ENCODE data around the gene GRIK5.

The GRIK5 gene

DNA sequence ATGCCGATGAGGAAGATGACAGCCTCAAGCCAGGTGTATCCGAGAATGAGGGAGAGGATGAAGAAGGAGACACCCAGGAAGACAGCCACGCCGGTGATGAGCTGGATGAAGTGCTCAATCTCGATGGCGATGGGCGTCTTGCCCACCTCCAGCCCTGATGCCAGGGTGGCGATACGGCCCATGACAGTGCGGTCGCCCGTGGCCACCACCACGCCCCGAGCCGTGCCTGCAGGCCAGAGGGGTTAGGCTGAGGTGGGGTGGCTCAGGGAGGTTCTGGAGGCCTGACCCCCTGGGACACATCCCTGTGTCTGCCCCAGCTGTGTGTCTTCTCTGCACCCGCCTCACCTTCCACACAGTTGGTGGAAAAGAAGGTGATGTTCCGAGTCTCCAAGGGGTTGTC lies 85.0 kb downstream of the GRIK5 start:
- no peak for DNase-seq

DNA sequence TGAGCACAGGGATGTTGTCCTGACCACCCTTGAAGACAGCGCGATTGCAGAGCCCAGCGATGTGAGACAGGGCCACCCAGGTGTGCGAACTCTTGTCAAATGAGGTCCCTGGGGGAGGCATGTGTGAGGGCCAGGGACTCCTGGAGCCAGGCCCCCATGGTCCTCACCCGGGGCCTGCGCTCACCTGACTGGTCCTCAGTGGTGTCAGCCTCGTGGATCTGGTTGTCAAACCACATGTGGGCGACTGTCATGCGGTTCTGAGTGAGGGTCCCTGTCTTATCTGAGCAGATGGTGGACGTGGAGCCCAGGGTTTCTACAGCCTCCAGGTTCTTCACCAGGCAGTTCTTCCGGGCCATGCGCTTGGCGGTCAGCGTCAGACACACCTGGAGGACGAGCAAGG lies 88.3 kb downstream of the GRIK5 start:
- DNase-seq, result no peak

DNA sequence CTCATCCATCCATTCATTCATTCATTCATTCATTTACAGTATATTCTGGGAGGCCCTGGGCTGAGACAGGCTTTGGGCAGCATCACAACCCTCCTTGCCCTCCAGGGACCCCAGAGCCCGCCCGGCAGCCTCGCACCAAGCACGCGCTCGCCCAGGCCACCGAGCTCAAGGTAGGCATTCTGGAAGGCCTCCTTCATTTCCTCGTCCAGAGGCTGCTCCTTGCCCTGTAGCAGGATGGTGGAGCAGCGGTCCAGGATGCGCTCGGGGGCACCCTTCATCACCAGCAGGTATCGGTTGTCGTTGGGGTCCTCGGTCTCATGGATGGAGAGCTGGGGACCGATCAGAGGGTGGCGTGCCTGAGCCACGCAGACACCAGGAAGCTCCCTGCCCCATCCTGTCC lies 91.5 kb downstream of the GRIK5 start:
- no peak for DNase-seq

DNA sequence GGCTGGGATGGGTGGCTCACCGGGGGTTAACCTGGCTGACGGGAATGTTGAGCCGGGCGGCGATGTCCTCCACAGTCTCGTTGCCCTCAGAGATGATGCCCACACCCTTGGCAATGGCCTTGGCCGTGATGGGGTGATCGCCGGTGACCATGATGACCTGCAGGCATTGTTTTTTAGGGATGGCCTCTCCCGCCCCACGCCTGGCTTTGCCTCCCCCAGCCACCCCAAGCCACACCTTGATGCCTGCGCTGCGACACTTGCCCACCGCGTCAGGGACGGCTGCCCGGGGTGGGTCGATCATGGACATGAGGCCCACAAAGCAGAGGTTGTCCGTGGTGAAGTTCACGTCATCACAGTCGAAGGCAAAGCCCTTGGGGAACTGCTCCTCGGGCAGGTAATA lies 92.1 kb downstream of the GRIK5 start:
- DNase-seq, result no peak

DNA sequence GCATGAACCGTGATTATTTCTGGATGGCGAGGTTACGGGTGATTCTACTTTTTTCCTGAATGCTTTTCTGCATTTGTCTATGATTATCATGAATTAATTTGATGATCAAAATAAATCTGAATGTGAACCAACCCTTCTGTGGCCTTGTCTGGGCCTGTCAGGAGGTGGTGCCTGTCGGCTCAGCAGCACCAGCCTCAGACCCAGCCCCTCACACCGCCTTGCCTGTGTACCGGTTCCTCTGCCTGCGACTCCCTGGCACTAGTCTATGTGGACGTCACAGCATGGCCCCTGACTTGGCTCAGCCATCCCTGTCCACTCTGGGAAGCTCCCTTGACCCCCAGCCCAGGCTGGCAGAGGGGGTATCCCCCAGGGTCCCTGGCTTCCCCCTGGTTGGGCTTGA lies 95.4 kb downstream of the GRIK5 start:
- DNase-seq, result no peak

DNA sequence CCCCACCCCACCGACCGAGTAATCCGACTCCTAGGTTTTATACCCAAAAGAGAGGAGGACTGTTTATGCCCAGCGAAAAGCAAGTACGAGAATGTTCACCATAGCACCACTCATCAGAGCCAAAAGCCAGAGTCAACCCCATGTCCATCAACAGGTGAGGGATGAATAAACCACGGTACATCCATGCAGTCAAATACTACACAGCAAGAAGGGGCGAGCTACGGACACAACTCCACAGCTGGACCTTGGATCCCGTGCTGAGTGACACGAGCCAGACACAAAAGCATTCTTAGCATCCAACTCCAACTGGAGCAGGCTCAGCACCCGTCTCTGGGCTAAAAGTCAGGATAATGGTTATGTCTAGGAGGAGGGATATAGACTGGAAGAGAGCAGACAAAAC lies 98.6 kb downstream of the GRIK5 start:
- DNase-seq, result no peak

DNA sequence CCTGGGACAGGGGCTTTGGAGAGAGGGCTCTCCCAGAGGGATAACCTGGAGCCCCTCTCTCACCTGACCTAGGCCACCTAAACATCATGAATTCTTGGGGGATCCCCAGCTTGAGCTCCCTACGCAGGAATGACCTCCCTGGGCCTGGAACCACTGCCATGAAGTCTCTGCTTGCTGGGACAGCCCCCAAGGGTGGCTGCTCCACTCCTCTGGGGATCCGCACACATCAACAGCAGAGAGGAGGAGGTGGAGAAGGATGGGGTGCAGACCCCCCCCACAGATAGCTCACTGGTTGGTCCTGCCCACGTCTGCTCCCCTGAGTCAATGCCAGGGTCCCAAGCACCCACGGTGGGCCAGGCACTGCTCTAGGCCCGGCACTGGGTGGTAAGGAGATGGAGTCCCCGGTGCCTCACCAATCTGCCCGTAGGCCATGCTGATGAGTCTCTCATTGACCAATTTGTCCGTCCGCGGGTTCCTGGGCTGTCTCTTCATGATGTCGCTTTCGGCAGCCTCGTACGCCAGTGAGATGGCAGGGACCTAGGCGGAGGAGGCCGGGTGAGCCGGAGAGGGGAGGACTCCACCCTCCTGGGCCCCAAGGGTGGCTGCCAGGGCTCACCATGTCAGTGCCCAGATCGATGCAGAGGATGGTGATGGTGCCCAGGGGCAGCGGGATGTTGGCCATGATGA lies 100.1 kb downstream of the GRIK5 start:
- DNase-seq, result no peak

DNA sequence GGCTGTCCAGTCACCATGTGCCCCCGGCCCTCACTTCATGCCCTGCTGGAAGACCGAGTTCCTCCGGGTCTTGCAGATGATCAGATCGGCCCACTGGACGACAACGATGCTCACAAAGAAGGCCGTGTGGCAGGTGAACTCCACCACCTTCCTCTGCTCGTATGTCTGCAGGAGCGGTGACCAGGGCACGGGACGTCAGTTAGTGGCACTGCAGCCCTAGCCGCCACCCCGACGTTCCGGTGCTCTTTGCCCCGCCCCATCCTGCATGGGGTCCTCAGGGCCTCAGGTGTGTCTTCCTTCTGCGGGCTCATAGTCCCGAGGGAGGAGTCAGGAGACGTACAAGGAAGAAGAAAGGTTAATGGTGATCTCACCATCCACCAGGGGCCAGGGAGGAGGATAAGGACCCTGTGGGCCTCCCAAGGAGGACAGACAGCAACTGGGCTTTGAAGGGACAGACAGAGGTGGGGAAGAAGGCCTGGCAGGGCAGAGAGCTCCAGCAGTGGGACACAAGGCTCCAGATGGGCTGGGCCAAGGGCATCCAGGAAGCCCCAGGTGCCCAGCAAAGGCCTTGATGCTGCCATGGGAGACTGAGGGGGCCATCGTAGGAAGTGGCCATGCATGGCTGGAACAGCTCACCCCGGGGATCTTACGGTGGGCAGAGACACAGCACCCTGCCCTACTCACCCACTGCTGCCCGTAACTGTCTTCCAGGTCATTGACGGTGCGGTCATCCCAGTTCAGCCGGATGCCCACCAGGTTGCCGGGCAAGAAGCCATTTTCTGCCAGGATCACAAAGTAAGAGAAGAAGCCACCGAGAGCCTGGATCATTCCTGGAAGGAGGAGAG lies 101.0 kb downstream of the GRIK5 start:
- no peak for DNase-seq

DNA sequence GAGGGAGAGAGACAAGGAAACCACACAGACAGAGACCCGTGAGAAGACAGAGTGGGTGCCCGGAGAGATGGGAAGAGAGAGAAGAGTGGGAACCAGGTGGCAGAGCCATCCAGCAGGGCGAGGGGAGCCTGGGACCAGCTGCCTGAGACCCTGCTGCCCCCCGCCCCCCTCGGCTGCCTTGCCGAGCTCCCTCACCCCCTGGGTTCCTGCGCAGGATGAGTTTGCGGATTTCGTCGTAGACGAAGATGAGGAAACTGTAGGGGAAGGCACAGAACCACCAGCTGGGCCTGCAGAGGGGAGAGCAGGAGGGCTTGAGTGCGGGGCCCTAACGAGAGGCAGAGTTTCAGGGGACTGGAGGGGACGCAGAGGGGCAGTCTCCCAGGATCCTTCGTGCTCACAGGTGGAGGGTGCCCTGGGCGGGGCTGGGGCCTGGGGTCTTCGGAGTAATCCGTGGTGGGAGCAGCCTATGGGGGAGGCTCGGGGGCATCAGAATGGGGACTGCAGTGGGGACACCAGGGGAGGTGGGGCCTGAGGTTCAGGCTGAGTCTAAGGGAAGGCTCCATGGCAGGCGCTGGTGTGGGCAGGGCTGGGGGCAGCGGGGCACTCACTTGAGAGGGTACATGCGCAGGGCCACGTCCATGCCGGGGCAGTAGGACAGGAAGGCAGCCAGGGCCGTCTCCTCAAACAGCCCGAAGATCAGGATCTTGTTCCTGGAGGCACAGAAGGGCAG lies 102.8 kb downstream of the GRIK5 start:
- no peak for DNase-seq

DNA sequence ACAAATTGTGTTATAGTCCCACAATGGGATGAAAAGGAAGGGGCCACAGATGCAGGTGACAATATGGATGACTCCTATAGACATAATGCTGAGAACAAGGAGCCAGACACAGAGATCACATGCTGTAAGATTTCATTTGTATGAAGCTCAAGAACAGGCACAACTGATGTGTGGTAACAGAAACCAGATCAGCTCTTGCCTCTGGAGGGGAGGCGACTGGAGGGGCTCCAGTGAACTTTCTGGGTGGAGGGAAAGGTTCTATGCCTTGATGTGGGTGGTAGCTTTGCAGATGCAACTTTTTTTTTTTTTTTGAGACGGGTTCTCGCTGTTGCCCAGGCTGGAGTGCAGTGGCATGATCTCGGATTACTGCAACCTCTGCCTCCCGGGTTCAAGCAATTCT lies 104.9 kb downstream of the GRIK5 start:
- no peak for DNase-seq

DNA sequence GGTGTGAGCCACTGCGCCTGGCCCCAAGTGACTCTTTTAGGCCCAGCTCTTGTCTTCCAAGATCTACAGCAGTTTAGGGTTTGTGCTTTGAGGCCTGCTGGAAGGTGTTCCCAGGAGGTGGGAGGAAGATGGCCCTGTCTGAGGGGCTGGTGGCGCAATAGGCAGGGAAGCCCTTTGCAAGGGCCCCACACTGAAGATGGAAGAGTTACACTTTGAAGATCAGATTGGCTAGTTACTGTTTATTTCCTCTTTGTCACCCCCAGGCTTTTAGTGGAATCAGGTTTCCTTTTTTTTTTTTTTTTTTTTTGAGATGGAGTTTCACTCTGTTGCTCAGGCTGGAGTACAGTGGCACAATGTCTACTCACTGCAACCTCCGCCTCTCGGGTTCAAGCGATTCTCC lies 109.0 kb downstream of the GRIK5 start:
- DNase-seq, result no peak

DNA sequence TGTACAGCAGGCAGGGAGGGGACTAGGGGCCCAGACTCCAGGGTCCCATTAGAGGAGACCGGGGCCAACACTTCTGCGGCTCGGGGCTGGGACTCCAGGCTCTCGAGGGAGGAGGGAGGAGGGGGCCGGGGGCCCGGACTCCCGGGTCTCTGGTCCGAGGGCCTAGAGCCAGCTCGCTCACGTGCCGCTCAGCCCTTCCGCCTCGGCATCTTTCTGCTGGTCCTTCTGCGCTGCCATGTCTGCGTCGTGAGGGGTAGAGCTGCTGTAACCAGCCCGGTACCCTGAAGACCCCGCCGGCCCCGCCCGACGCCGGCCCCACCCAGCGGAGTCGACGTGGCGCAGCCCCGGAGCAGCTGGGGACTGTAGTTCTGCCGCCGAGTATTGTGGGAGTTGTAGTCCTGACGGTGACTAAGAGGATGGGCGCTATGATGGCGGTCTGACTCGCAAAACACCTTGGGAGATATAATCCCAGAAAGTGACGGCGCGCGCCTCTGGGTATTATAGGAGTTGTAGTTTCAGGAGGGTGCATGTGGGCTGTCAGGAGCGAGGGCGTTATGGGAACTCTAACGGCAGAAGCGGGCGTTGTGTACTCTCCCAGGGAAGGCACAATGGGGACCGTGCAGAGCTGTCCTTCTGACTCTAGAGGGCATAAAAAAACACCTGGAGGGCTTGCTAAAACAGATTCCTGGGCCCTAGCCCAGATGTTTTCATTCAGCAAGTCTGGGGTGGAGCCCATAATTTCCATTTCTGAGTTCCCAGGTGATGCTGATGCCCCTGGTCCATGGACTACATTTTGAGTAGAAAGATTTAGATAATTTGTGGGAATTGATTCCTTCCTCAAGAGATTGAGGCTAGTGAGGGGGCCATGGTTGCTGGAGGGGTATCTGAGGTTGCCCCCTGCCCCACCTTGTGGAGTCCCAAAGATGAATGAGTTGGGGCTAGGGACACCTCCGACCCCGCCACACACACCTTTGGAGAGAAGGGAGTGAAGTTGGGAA lies 110.7 kb downstream of the GRIK5 start, which contains the start of gene RABAC1:
Gene RABAC1 (minus strand): TSS at position 266 of the 998 bp plus-strand sequence. CDS start 29 bp downstream, at position 237.
- peak; percentile 94 for DNase-seq

DNA sequence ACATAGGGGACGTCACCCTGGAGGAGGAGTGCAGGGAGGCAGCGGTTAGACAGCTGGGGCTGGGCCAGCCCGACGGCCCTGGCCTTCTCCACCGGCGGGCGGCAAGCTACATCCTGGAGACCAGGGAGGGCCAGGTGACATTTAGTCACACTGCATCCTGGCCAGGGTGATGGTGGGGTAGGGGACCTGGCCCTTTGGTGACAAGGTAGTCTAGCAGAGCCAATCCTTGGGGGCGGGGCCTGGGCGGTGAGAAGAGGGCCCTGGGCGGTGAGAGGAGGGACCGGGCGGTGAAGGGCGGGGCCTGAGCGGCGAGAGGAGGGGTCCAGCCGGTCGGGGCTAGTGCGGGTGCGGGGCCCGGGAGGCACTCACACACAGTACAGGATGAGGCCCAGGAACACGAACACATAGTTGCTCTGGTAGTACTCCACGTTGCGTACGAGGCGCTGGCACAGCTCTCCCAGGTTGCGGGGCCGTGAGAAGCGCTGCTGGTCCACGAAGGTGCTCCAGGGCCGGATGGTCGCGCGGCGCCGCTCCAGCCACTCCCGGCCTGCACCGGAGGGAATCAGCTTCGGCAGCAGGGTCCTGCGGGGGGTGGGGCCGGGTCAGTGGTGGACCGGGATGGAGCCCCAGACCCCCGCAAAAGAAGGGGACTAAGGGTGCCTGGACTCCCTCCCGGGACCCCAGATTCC lies 111.5 kb downstream of the GRIK5 start:
- DNase-seq, result peak; percentile 82

DNA sequence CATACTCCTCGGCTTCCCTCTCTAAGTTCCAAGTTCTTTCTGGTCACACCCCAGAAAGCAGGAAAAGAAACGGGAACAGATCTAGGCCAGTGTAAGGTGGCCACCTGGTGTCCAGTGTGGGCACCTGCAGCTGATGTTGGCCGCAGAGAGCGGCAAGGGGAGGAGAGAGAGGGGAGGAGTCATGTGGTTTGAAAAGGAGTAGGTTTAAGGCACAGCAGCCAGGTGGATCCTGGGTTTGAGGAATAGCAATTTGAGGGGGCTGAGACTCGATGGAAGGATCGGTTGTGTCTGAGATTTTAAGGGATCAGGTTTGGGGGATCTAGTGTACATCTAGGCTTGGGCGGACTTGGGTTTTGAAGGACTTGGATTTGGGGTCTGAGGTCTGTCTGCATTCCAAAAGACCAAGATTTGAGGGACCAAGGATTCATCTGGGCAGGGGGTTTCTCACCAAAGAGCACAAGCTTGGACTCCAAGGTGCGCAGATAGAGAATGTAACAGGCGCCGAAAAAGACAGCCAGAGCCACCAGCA lies 112.1 kb downstream of the GRIK5 start:
- DNase-seq, result peak; percentile 83

DNA sequence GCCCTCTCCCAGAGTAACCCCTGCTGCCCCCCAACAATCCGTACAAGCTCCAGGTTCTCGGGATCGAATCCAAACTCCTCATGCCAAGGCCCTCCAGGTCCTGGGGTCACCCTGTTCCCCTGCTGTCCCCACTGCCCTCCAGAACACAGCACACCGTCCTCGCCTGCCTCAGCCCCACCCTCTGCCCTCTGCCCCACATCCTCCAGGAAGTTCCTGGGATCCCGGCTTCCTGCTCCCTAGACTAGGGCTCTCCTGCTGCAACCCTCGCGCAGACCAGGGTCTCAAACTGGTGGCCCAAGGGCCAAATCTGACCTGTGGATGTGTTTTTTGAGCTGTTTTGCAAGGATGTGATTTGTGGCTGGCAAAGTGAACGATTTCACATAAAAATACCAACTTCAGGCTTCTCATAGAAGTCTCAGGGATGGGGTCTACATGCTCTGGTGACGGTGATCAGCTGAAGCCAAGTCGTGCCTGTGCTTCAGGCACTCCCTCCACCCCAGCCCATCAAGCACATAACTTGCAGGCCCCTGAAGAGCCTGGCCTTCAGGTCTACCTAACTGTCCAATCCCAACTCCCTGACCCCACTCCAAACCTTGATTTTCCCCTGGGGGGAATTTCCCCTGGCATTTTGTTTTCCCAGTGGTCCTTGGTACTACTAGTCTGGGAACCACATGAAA lies 112.7 kb downstream of the GRIK5 start:
- no peak for DNase-seq

DNA sequence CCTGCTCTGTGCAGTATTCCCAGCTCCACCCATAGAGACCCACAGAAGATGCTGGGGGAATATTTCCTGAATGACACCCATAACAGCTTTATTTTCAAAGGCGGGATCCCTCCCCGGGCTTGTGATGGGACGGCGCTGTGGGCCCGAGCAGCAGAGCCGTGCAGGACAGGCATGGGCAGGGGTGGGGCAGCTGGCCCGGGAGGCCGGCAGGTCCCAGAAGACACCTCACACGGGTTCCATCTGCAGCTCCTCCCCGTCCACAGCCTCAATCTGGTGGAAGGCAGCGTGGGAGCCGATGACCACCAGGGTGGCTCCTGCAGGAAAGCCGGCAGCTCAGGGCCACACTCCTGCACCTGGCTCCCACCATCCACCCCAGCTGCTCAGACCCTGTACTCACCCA lies 113.4 kb downstream of the GRIK5 start:
- DNase-seq, result no peak

DNA sequence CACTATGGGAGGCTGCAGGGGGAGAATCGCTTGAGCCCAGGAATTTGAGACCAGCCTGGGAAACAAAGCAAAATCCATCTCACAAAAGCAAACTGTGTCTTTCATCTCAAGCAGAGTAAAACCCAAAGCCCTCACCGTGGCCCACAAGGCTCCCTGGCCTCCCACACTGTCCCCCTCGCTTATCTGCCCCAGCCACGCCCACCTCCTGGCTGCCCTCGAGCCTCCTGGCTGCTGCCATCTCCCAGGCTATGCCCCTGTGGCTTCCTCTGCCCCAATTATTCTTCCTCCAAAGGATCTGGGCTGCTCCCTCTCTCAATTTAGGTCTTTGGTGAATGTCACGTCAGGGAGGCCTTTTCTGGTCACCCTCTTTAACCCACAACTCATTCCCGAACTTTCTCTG lies 114.5 kb downstream of the GRIK5 start:
- DNase-seq, result no peak

DNA sequence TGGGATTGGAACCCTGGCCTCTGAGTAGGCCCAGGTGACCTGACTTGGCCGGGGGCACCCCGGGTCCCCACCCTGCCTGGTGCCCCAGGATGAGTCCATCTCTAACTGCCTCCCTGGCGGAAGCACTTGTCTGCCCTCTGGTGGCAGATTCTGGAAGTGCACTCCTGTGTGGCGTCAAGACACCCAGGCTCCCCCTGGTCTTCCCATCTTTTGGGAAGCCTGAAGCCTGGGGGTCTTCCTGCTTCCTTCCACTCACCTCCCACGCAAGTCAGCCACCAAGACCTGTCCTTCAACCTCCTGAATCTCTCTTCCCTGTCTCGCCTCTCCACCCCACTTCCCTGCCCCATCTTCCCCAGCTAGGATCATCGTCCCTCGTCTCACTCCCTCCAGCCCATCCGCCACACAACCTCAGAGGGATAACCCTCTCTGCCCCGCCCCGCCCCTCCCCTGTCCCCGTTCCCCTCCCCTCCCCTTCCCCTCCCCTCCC lies 118.3 kb downstream of the GRIK5 start:
- peak; percentile 73 for DNase-seq

All from fibroblast of skin of scalp (primary cell).